Testis (tissue), 3 donors: ENCODE results near the gene HNF4A. TPM values are rescaled to one million over a fixed set of nuclear protein-coding genes. Genes with fewer than 3 reads are reported as not detected.

ENCODE experiments used
- DNase-seq: peaks from one replicate; pipeline ENCODE4 v3.0.0-alpha.2; 2019
- H3K27ac ChIP-seq, 2 donors: fragments of 200-600 bp; sonication (generic); one replicate each; pipeline ENCODE4 v1.5.1; 2019
- H3K27me3 ChIP-seq: fragments of 200-600 bp; sonication (generic); one replicate; pipeline ENCODE4 v1.5.1; 2019
- H3K36me3 ChIP-seq: fragments of 200-600 bp; sonication (generic); one replicate; pipeline ENCODE4 v1.5.1; 2017; ENCODE audit warnings: low read depth; ENCODE audit errors: missing control alignments
- H3K4me1 ChIP-seq: fragments of 200-600 bp; sonication (generic); one replicate; pipeline ENCODE4 v1.5.1; 2019
- H3K4me3 ChIP-seq, 2 donors: fragments of 200-600 bp; sonication (generic); one replicate each; pipeline ENCODE4 v1.5.1; 2017 to 2019
- H3K9me3 ChIP-seq: fragments of 200-600 bp; sonication (generic); one replicate; pipeline ENCODE4 v1.5.1; 2017
- POLR2A ChIP-seq: fragments of 450-650 bp; IDR thresholded peaks from one replicate; pipeline ENCODE4 v1.6.1; 2017; ENCODE audit warnings: antibody characterized with exemption, mild to moderate bottlenecking, moderate library complexity
- WGBS, 2 donors: methylation state at CpG; one replicate each; pipeline ENCODE4 v1.1.5; 2018; 5-methylcytosine and 5-hydroxymethylcytosine counted together
- intact Hi-C: fragments of 100-400 bp; cut with DNase I; formaldehyde crosslinking; loops from one replicate; pipeline ENCODE4 v1.15.1; 2023; ENCODE audit warnings: low total_unique reads
- polyA plus RNA-seq: library from polyadenylated mRNA; stranded (reverse); fragments of 350-450 nt; fragmentation: Illumina TruSeq; extraction: RNeasy Lipid Tissue Mini Kit (QIAGEN cat#74804); gene quantifications from one replicate; pipeline ENCODE4 v1.2.3, GENCODE V29; 2014; ENCODE audit warnings: low read depth, low replicate concordance; ENCODE audit not compliant: insufficient read depth
- total RNA-seq, 2 donors: library from RNA; depleted of rRNA; stranded (reverse); fragments of >200 nt; gene quantifications; one replicate each; pipeline ENCODE4 v1.2.3, GENCODE V29; 2016
- TF ChIP-seq, protein P1 (sequence below), 3 experiments: fragments of 450-650 bp in 2 of 3; fragments of 200-600 bp in 1 of 3; sonication (generic) in 1 of 3; IDR thresholded peaks; one replicate each; pipeline ENCODE4 v1.5.1; 2016 to 2019; ENCODE audit warnings: antibody characterized with exemption in 3 of 3, mild to moderate bottlenecking in 2 of 3, moderate library complexity in 1 of 3

HNF4A gene
- total and polyA plus RNA-seq, 3 donors from 2014 or later = 1.2 to 2.5 (median 1.4) TPM

DNA sequence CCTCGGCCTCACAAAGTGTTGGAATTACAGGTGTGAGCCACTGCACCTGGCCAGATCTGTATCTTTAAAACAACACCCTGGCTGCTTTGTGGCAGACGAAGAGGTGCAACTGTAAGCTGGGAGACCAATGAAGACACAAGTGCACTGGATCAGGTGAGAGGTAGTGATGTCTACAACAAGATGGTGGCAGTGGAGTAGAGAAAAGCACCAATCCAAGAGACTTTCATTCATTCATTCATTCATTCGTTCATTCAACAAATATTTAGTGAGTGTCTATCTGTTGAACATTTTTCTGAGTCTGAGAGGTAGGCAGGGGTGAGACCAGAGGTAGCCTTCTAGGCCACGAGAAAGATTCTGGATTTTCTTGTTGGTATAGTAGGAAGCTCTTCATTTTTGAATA lies 83.3 kb downstream of the HNF4A start:
- DNase-seq = no peak
- no peaks in the 10 kb centered on the region for H3K36me3 ChIP-seq
- H3K9me3 ChIP-seq = no peaks in the 10 kb centered on the region
- 85 to 89% methylated on average over 4 of the region's 4 CpGs for WGBS, 2 donors
- H3K4me1 ChIP-seq = no peaks in the 10 kb centered on the region
- intact Hi-C loops = no loop called here
- no peak overlapping the region for H3K4me3 ChIP-seq
- TF ChIP-seq, protein P1, sequence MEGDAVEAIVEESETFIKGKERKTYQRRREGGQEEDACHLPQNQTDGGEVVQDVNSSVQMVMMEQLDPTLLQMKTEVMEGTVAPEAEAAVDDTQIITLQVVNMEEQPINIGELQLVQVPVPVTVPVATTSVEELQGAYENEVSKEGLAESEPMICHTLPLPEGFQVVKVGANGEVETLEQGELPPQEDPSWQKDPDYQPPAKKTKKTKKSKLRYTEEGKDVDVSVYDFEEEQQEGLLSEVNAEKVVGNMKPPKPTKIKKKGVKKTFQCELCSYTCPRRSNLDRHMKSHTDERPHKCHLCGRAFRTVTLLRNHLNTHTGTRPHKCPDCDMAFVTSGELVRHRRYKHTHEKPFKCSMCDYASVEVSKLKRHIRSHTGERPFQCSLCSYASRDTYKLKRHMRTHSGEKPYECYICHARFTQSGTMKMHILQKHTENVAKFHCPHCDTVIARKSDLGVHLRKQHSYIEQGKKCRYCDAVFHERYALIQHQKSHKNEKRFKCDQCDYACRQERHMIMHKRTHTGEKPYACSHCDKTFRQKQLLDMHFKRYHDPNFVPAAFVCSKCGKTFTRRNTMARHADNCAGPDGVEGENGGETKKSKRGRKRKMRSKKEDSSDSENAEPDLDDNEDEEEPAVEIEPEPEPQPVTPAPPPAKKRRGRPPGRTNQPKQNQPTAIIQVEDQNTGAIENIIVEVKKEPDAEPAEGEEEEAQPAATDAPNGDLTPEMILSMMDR (IDR thresholded peaks at IDR 0.05) = no peak
- no peak for TF ChIP-seq POLR2A
- H3K27ac ChIP-seq = no peak overlapping the region
- no peaks in the 10 kb centered on the region for H3K27me3 ChIP-seq

- H3K4me1 ChIP-seq = no peaks in the 10 kb centered on the region
- no peak overlapping the region for H3K4me3 ChIP-seq
- WGBS, 2 donors = 71 to 77% methylated on average over 2 of the region's 2 CpGs
- DNase-seq = no peak
- H3K27me3 ChIP-seq = no peaks in the 10 kb centered on the region
- intact Hi-C loops = no loop called here
- TF ChIP-seq, protein P1 (IDR thresholded peaks at IDR 0.05) = no peak
- TF ChIP-seq POLR2A = no peak
- H3K27ac ChIP-seq = no peak overlapping the region
- no peaks in the 10 kb centered on the region for H3K36me3 ChIP-seq
- H3K9me3 ChIP-seq = no peaks in the 10 kb centered on the region
Measured at GRCh38 chr20:44439318-44439717, 83.8 kb downstream of the HNF4A start.

DNA sequence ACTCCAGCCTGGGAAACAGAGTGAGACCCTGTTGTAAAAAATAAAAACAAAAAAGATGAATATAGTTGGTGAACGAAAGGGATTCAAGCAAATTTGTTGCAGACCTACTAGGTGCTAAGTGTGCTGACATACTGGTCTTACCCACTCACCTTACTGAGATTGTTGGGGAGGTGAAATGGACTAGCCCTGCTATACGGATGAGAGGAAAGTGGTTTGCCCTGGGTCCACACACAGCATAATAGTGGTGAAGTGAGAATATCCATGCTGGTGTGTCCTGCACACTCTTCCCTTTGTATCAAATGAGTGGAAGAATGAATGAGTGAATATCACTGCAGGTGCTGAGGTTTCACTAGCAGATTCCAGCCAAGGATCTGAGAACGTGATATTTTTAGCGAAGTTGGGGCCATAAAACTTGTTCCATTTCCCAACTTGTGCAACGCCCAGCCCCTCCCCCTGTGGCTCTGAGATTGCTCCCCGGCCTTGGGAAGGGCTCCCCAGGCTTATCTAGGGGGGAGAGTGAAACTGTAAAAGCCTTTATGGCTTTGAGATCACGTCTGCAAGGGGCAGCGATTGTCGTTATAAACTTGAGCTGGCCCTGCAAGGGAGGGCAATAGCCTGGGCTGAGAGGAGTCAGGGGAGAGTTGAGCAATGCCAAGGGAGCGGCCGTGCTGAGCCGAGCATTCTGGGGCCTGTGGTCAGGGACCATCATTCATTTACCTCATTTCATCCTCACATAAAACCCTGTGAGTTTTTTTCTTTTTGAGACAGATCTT lies 87.0 kb downstream of the HNF4A start:
- no peaks in the 10 kb centered on the region for H3K9me3 ChIP-seq
- WGBS, 2 donors = 38 to 39% methylated on average over 9 to 12 of the region's 12 CpGs
- intact Hi-C loops = no loop called here
- no peak overlapping the region for H3K27ac ChIP-seq
- H3K27me3 ChIP-seq = no peaks in the 10 kb centered on the region
- H3K36me3 ChIP-seq = no peaks in the 10 kb centered on the region
- peak; percentile 31 for DNase-seq
- H3K4me3 ChIP-seq = no peak overlapping the region
- TF ChIP-seq POLR2A = no peak
- TF ChIP-seq, protein P1 (IDR thresholded peaks at IDR 0.05) = no peak
- no peaks in the 10 kb centered on the region for H3K4me1 ChIP-seq

DNA sequence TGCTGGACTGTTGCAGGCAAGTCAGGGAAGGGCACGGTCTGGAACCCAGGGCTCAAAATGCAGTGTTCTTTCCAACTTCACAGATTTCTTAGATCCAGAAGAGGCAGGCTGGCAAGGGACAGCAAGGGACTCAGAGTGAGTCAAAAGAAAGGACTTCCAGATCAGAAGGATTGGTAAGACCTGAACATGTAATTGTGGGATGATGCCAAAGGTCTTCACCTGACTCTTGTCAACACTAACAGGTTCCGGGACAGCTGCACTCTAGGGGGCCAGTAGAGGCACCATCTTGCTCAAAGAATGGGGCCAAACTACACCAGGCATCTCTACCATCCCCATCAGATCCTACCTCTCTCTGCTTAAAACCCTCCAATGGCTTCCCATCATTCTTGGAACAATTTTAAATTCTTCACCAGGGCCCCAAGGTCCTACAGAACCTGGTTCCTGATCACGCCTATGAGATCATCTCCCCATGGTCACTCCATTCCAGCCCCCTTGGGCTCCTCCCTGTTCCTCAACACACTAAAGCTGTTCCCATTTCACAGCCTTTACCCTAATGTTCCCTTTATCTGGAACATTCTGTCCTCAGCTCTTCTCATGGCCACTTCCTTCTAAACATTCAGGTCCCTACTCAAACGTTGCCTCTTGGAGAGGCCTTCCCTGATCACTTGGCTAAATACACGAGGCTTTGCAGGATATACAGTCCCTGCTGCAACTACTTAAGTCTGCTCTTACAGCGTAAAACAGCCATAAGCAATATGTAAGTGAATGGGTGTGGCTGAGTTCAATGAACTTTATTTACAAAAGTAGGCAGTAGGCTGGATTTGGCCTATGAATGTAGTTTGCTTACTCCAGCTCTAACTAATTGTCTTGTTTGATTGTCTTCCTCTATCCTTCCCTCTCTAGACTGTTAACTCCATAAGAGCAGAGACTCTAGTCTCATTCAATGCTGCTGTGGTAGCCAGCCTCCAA lies 90.5 kb downstream of the HNF4A start:
- Histone ChIP-seq H3K9me3 (no peaks in the 10 kb centered on the region), H3K27ac (no peak overlapping the region), H3K4me1 (no peaks in the 10 kb centered on the region), H3K36me3 (no peaks in the 10 kb centered on the region), H3K4me3 (no peak overlapping the region), H3K27me3 (no peaks in the 10 kb centered on the region)
- DNase-seq = no peak
- intact Hi-C loops = no loop called here
- TF ChIP-seq POLR2A = no peak
- TF ChIP-seq, protein P1 (IDR thresholded peaks at IDR 0.05) = no peak
- WGBS, 2 donors = 70 to 78% methylated on average over 6 of the region's 6 CpGs
